HG02852 (cell line): ENCODE results near the gene NCF4.

Experiments
- ATAC-seq: cut with Tn5 transposase; IDR thresholded peaks from one replicate; pipeline ENCODE4 v1.9.1; 2021; ENCODE audit warnings: mild to moderate bottlenecking, moderate library complexity; ENCODE audit not compliant: unreplicated experiment

Gene NCF4

DNA sequence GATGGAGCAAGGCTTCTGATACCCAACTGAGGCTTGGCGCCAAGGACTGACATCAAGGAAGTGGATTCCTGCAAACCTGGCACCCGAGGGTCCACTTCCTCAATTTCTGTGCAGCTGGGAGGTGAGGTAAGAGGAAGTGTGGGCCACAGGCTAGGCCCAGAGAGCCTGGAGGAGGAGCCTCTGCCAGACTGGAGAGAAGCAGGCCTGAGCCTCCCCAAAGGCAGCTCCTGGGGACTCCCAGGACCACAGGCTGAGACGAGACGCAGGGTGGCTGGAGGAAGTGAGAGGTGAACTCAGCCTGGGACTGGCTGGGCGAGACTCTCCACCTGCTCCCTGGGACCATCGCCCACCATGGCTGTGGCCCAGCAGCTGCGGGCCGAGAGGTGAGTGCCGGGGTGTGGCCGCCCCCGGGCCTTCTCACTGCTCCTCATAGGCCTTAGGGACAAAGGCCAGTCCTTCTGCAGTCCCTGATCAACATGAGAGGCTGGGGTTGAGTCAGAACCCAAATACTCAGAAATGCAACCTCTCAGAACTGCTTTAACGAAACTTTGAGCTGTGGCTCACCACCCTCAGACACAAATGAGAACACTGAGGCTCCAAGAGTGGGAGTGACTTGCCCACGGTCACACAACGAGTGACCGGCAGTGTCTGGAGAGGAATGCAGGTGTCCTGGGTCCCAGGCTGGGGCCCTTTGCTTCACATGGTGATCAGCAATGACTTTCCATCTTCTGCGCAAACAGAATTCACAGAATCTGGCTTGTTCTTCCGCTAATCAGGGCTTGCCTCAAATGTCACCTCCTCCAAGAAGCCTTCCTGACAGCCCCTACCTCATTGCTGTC, at the start of gene NCF4:
Gene NCF4 (plus strand): TSS at position 186 of the 839 bp plus-strand sequence. CDS start 166 bp downstream, at position 352.
- ATAC-seq, result peak; percentile 67

DNA sequence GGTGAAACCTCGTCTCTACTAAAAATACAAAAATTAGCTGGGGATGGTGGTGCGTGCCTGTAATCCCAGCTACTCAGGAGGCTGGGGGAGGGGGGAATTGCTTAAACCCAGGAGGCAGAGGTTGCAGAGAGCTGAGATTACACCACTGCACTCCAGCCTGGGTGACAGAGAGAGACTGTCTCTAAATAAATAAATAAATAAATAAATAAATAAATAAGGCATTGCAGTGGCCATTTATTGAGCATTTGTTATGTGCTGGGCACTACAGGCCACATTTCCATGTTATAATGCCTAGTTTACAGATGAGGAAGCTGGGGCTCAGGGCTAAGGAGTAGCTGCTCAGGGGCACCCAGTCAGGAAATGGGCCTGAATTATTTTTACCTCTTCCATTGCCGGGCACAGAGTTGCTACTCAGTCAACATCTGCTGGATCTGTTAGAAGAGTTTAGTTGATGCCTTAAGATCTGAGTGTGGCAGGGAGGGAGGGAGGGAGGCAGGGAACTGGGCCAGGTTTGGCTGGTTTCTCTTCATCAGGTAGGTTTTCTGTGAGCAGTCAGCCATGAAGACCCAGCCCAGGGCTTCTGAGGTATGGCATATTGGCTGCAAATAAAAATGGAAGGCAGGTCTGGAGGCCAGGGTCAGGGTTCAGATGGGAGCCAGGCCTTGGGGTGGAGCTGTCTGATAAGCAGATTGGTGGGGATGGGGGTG, 49.6 kb upstream of the NCF4 start:
- no peak for ATAC-seq

DNA sequence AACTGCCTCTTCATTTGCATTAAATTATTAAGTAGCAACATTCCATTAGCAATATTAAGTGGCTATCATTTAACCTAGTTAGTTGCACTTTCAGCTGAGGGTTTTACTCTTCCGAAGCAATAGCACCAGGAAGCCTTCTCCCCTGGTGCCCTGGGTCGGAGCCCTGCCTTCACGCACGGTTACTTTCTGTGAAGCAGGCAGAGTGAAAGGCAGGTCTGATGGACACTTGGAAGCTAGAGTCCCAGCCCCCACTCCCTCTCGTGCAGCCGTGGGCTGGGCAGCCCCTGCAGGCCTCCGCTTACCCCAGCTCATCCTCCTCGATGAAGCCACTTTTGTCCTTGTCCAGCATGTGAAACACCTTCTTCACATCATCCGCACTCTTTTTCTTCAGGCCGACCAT, 46.0 kb upstream of the NCF4 start:
- ATAC-seq, result no peak

DNA sequence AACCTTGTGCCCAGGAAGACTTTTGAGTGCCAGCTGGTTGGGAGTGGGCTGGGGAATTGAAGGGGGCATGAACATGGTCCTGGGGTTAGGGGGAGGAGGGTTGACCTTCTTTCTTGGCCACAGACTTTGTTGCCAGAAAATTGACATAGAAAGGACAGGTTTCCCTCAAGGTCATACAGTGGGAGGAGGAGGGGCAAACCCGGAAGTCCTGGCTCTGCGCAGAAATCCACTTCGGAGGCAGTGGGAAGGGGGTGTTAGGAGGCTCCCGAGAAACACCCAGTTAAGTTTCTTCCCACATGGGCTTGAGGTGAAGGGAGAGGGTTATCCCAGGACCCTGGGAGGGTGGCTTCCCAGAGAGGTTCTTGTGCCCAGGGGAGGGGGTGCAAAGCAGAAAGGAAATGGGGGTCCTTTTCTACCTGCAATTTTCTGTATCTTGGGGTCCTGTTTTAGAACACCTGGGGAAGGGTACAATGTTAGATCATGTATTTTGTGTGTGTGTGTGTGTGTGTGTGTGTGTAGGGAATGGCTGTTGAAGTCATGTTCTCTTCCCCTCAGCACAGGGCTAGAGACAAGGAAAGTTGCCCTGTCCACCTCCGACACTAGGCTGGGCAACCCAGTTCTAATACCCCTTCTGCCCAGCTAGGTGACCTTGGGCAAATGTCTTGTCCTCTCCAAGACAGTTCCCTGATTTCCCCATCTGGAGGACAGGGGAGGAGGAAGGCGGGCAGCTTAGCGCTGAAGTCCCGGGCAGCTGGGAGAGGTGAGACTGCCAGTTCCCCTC, 45.1 kb upstream of the NCF4 start:
- ATAC-seq, result no peak

DNA sequence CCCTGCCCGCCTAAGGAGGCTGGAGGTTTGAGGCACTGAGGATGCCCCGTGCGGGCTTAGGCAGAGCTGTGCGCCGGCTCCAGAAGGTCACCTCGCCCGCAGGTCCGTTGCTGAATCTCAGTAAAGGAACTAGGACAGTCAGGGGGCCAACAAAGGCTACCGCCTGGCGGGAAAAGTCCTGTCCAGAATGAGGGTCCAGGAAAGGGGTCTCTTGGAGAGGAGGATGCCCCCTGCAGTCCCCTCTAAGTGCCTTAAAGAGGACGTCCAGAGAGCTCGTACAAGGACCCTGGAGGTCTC, 44.5 kb upstream of the NCF4 start:
- no peak for ATAC-seq

DNA sequence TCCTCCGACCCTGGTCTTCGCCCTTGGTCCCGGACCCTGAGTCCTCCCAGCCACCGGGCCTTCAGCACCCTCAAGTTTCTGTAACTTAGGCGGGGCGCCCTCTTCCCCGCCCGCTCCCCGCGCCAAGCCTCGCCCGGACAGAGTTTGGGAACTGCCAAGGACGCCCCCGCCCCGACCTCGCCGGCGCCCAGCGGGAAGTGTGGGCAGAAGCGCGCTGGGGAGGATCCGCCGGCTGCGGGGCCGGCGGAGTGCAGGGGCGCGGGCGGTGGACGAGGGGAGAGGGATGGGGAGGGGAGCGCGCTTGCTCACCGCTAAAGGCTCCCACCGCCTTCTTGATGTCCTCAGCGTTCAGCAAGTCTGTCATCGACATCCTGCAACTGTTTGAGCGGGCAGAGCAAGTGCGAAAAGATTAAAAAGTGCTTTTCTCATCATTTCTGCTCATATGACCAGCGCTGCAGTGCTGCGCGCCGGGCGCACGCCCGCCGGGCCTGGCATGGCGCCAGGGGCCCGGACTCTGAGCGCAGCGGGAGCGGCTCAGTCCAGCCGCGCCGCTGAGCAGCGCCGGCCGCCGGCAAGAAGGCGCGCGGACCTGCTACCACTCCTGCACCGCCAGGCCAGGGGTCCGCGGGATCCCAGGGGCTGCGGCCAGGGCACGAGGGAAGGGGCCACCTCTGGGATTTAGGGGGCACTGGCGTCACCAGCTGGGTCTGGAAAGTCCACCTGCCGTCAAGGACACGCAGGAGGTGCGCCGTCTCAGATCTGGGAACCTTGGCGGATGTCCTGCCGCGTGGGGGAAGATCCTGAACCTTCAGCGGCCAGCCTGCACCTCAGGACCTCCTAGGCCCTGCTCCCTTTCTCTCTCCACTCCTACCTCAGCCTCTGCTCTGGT, 43.9 kb upstream of the NCF4 start, which contains the start of gene PVALB:
Gene PVALB (minus strand): TSS at position 400 of the 889 bp plus-strand sequence. CDS start 30 bp downstream, at position 370.
- no peak for ATAC-seq

DNA sequence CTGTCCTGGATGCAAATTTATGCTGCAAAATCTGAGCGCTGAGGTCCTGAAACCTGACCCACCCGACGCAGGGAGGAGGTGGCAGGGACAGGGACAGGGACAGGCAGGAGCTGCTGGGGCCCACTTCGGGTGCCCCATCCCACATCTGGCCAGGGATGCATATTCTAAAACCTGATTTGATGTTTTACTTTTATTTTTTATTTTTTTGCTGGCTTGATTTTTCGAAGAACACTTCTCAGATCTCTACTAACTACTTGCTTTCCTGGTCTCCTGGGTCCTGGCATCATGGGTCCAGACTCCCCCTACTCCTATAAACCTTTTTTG, 43.3 kb upstream of the NCF4 start:
- ATAC-seq, result no peak

DNA sequence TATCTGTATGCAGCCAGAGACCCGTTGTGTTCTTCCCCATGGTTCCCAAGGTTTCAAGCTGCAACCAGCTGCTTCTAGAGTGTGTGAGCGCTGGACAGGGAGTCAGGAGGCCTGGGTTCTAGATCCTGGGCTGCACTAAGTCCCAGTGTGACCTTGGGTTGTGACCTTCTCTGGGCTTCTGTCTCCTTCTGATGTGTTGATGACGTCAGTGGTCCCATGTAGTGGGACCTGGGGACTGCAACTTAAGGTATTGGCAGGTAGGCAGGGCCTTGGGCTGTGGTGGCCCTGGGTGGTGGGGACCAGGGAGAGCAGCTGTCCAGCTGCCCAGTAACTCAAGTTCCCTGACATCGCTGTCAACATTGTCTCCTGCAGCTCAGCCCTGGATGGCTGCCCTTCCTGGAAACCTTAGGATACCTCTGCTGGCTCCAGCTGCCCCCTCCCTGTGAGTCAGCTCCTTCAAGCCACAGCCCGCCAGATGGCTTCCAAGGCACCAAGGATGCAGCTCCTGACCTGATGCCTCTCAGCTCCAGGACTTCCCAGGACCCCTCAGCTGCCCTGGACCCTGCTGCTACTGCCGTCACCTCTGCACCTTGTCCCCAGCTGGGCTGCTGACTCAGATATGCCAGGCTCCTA, 42.7 kb upstream of the NCF4 start:
- ATAC-seq, result no peak

DNA sequence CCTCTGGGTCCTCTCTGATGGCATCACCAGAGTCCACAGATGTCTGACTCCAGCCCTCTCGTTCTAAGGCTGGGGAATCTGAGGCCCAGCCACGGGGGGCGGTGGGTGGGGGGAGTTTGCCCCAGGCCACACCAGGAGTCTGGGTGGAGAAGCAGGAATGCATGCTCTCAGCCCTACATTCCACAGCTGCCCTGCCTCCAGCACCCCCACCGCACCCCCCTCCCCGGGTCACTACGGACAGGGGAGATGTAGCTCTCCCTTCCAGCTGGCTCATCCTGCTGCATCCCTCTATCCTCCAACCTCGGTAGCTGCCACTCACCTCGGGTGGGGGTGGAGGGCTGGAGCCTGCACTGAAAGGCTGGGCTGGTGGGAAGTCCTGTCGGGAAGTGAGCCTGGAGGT, 41.7 kb upstream of the NCF4 start:
- no peak for ATAC-seq

DNA sequence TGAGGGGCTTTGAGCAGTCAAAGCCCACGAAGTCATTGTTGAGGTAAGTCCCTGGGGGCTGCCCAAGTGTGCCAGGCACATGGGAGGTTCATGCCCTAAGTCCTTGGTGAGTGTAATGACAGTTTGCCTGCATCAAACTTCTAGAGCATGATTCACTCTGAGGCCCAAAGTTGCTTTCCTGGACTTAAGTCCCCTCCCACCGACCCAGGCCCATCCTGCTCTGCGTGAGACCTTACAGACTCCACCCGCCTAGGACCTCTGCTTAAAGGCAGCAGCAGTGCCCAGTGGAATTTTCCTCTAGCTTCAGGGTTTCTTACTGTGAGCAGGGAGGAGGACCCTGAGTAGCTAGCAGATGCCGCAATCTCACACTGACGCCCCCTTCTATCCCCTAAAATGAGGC, 38.2 kb upstream of the NCF4 start:
- ATAC-seq, result no peak

DNA sequence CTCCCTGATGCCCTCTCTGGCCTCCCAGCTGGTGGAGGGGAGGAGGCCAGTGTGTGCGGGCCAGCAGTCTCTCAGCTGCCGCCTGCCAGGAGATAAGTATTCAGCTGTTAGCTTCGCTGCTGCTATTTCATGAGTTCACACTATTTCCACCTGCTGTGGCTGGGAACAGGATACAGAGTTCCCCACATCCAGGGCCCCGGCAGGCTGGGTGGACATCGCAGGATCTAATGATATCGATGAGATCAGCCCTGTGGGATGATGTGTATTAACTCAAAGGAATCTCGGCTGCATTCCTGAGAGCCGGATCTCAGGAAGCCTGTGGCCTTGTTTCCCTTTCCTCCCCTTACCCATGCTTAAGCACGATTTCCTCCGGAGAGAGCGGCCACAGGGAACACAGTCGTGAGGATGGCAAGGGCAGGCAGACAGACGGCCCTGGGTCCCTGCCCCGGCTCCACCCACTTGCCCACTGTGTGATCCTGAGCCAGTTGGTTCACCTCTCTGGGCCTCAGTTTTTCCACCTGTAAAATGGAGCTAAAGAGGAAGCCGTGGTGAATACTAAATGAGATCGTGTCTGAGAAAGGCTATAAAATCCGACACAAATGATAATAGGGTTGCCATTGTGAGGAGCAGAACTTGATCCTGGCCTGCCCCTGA, 37.5 kb upstream of the NCF4 start:
- no peak for ATAC-seq

DNA sequence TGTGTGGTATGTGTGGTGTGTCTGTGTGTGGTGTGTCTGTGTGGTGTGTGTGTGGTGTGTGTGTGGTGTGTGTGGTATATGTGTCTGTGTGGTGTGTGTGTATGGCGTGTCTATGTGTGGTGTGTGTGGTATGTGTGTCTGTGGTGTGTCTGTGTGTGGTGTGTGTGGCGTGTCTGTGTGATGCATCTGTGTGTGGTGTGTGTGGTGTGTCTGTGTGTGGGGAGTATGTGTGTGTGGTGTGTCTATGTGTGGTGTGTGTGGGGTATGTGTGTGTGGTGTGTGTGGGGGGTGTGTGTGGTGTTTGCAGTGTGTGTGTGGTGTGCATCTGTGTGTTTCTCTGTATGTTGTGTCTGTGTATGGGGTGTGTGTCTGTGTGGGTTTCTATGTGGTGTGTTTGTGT, 36.2 kb upstream of the NCF4 start:
- ATAC-seq, result no peak

DNA sequence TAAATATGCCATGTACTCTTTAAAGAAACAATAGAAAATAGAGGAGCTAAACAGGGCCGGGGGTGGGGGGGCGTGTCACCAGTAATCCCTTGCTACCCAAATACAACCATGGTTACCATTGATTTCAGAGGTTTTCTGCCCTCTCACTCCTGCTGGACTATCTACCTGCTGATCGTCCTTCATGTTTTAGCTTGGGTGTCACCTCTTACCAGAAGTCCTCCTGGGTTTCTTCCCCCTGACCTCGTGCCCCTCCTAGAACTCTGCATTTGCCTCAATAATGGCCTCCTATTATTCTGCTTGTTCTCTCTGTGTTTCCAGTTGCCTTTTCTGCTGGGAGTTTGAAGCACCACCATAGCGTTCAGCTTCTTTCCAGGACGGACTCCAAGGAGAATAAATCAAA, 34.5 kb upstream of the NCF4 start:
- no peak for ATAC-seq

DNA sequence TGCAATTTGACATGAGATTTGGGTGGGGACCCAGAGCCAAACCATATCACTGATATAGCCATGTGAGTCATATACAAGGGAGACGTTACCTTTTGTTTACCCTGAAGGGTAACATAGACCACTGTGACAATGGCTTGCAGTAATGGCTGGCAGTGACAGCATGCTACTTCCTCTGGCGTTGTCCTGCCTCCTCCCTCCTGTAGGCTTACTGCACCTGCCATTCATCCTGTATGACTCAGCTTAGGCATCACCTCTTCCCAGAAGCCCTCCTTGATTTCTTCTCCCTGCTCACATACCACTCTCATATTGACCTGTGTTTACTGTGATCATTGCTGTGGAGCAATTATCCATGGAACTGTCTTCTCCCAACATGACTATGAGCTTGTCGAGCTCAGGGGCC, 32.0 kb upstream of the NCF4 start:
- ATAC-seq, result no peak

DNA sequence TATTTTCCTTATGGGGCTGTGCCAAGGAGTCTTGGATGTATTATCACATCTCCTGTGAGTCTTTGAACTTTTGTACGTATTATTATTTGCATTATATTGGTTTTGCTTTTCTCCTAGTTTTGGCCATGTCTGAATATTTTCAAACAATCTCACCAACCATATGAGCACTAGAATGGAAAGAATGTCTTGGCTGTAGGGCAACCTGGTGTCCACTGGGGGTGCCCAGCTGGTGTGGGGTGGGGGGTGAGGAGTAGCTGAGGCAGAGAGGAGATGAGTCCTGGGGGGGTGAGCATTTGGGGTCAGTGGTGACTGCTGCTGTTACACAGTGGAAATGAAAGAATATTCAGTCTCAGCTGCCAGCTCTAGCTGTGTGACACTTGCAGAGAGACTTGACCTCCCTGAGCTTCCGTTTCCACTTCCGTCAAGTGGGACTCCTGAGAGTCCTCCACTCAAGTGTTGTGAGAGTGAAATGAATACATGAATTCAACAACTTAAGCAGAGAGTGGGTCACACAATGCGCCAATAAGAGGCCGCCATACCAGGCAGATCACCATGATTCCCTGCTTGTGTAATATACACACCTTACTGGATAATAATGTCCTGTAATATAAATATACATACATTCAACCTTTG, 31.3 kb upstream of the NCF4 start:
- no peak for ATAC-seq

DNA sequence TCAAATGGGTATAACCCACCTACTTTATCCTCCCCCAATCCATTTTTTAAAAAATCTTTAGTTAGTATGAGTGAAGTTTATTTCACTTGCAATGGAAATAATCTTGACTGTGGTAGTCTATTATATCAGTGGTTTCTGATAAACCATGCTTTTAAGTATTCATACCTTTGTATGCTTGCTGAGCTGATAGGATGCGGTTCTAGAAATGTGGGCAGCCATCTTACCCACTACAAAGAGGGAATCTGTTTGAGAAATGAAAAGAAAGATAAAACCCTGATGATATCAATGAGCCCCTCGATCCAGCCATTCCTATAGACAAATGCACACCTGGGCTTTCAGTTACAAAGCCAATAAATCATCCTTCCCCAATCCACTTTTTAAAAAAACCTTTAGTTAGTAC, 30.2 kb upstream of the NCF4 start:
- ATAC-seq, result no peak

DNA sequence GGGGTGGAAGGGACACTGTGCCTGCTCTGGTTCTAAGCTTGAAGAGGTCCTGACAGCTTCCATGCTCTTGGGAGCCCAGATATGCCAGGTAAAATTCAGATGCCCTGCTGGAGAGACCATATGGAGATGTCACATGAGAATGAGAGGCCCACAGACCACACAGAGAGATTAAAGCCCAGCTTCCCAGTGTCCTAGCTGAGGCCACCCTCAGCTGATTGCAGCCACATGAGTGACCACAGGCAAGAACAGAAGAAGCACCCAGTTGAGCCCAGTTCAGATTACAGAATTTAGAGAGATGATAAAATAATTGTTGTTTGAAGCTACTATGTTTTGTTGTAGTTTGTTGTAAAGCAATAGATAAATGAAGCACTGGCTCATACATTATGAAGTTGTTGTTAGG, 29.6 kb upstream of the NCF4 start:
- ATAC-seq, result no peak

DNA sequence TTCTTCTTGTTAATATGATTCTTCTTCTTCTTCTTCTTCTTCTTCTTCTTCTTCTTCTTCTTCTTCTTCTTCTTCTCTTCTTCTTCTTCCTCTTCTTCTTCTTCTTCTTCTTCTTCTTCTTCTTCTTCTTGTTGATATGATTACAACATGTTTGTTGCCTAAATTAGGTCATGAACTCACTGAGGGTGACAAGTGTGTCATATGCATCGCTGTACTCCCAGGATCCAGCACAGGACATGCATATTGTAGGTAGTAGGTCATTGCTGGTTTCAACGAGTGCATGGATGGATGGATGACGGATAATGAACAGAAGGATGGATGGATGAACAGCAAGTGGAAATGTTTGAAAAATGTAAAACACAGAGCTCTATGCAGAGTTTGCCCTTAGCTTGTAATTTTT, 29.1 kb upstream of the NCF4 start:
- no peak for ATAC-seq

DNA sequence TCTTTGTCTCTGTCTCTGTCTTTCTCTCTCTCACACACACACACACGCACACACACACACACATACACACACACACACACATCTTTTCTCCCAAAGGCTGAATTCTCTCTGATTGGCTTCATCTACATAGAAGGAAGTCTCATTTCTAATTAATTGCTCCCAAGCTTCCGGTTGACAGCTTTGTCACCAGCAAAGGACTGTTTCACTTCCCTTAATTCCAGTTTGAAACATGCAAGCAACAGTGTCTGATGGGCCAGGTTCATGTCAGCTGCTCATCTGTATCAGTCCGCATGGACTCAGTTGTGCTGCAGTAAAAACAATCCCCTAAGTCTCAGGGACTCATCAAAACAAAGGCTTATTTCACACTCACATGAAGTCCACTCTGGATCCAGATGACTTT, 27.7 kb upstream of the NCF4 start:
- no peak for ATAC-seq
